B cell (primary cell): ENCODE results near the gene NCOA7.
"Not testable (repeated sequence)": the region's sequence is repeated elsewhere in the genome, so short reads cannot be mapped to it uniquely, and the experiment has no call there.

ENCODE experiments used
- CTCF ChIP-seq: fragments of 200-600 bp; IDR thresholded peaks from one replicate; pipeline ENCODE4 v1.8.0; 2022; ENCODE audit warnings: antibody characterized with exemption, mild to moderate bottlenecking
- EZH2 ChIP-seq: IDR thresholded peaks from 2 replicates; pipeline ENCODE4 v1.6.1; 2012; ENCODE audit warnings: borderline replicate concordance, low read depth, mild to moderate bottlenecking, moderate library complexity, low read length; ENCODE audit not compliant: insufficient read depth, poor library complexity, severe bottlenecking

DNA sequence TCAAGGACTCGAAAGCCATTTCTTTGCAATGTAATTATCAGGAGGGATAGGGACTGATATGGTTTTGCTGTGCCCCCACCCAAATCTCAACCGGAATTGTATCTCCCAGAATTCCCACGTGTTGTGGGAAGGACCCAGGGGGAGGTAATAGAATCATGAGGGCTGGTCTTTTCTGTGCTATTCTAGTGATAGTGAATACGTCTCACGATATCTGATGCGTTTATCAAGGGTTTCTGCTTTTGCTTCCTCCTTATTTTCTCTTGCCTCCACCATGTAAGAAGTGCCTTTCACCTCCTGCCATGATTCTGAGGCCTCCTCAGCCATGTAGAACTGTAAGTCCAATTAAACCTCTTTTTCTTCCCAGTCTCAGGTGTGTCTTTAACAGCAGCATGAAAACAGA is 160.0 kb downstream of the NCOA7 start:
- TF ChIP-seq CTCF, EZH2: not testable (repeated sequence)
